HepG2 (cell line): ENCODE results near the gene ATXN7L3. TPM values are rescaled to one million over a fixed set of nuclear protein-coding genes. Genes with fewer than 3 reads are reported as not detected.

ENCODE experiments used
- BRCA1 ChIP-seq: sonication (generic); formaldehyde crosslinking; IDR thresholded peaks from 2 replicates; pipeline ENCODE4 v1.4.0; 2020; ENCODE audit warnings: missing genetic modification reagents
- CENPX ChIP-seq: sonication (generic); formaldehyde crosslinking; IDR thresholded peaks from 2 replicates; pipeline ENCODE4 v1.9.0; 2021; ENCODE audit warnings: mild to moderate bottlenecking, missing genetic modification reagents, moderate library complexity
- EHMT2 ChIP-seq: fragments of 200-600 bp; sonication (generic); IDR thresholded peaks from 2 replicates; pipeline ENCODE4 v1.7.0; 2017; ENCODE audit warnings: antibody characterized with exemption, low read depth, low read length, borderline replicate concordance
- GATAD2A ChIP-seq: IDR thresholded peaks from 2 replicates; pipeline ENCODE4 v1.6.1; 2016
- HNRNPH1 ChIP-seq: fragments of 200-400 bp; formaldehyde crosslinking; optimal IDR thresholded peaks from 2 replicates; pipeline ENCODE3; 2017; ENCODE audit warnings: mild to moderate bottlenecking, low read depth, low read length
- HNRNPUL1 ChIP-seq: fragments of 200-400 bp; formaldehyde crosslinking; IDR thresholded peaks from 2 replicates; pipeline ENCODE4 v1.6.1; 2017; ENCODE audit warnings: low read depth, mild to moderate bottlenecking, low read length, moderate library complexity
- KAT7 ChIP-seq: IDR thresholded peaks from 2 replicates; pipeline ENCODE4 v1.6.1; 2018; ENCODE audit warnings: borderline replicate concordance, missing compliant biosample characterization
- KDM1A ChIP-seq: IDR thresholded peaks from 2 replicates; pipeline ENCODE4 v1.6.1; 2016; ENCODE audit warnings: missing compliant biosample characterization
- NR2F1 ChIP-seq, 2 experiments: fragments of 450-650 bp in 1 of 2; formaldehyde crosslinking in 1 of 2; IDR thresholded peaks; 2 replicates each; pipeline versions ENCODE4 v1.5.0 to v1.6.1; 2016 to 2020; ENCODE audit warnings: mild to moderate bottlenecking in 1 of 2, missing compliant biosample characterization in 1 of 2, missing genetic modification reagents in 1 of 2, moderate library complexity in 1 of 2
- ZFP41 ChIP-seq: sonication (generic); formaldehyde crosslinking; IDR thresholded peaks from 2 replicates; pipeline ENCODE4 v1.4.0; 2020; ENCODE audit warnings: mild to moderate bottlenecking, missing genetic modification reagents, borderline replicate concordance
- ZNF124 ChIP-seq: sonication (generic); formaldehyde crosslinking; IDR thresholded peaks from 2 replicates; pipeline ENCODE4 v1.4.0; 2020; ENCODE audit warnings: missing genetic modification reagents
- ZNF234 ChIP-seq: sonication (generic); formaldehyde crosslinking; conservative IDR thresholded peaks from 2 replicates; pipeline ENCODE4 v1.5.1; 2020; ENCODE audit warnings: mild to moderate bottlenecking, missing genetic modification reagents
- ZNF460 ChIP-seq: sonication (generic); formaldehyde crosslinking; IDR thresholded peaks from 2 replicates; pipeline ENCODE4 v1.5.1; 2020; ENCODE audit warnings: missing genetic modification reagents, mild to moderate bottlenecking, borderline replicate concordance
- polyA plus RNA-seq, 8 experiments: library from polyadenylated mRNA; depleted of rRNA in 3 of 8; stranded (reverse) in 7 of 8; unstranded in 1 of 8; fragments of >200 nt; fragmentation: Illumina TruSeq in 4 of 8; extraction: Trizol in 4 of 8; gene quantifications; 2 replicates each; pipeline versions ENCODE4 v1.2.1 to v1.2.3, GENCODE V29; 2011 to 2016; ENCODE audit warnings: low read depth in 4 of 8, missing spikeins in 1 of 8, mixed read lengths in 1 of 8; ENCODE audit not compliant: insufficient read depth in 1 of 8
- total RNA-seq, 5 experiments: library from RNA; depleted of rRNA; stranded (reverse); fragments of >200 nt; fragmentation: Illumina TruSeq; extraction: Trizol; gene quantifications; 2 replicates each; pipeline ENCODE4 v1.2.3, GENCODE V29; 2016; ENCODE audit warnings: low read depth in 1 of 5
- TF ChIP-seq, protein P1 (sequence below): sonication (generic); formaldehyde crosslinking; IDR thresholded peaks from 2 replicates; pipeline ENCODE4 v1.4.0; 2020; ENCODE audit warnings: missing genetic modification reagents
- TF ChIP-seq, protein P2 (sequence below): sonication (generic); formaldehyde crosslinking; conservative IDR thresholded peaks from 2 replicates; pipeline ENCODE4 v1.4.0; 2020; ENCODE audit warnings: mild to moderate bottlenecking, missing genetic modification reagents, moderate library complexity
- TF ChIP-seq, protein P3 (sequence below): sonication (generic); formaldehyde crosslinking; IDR thresholded peaks from 2 replicates; pipeline ENCODE4 v1.8.1; 2023; ENCODE audit warnings: mild to moderate bottlenecking, missing genetic modification reagents
- TF ChIP-seq, protein P4 (sequence below): IDR thresholded peaks from 2 replicates; pipeline ENCODE4 v1.6.1; 2016
- TF ChIP-seq, protein P5 (sequence below): sonication (generic); formaldehyde crosslinking; IDR thresholded peaks from 2 replicates; pipeline ENCODE4 v1.4.0; 2020; ENCODE audit warnings: missing genetic modification reagents
- TF ChIP-seq, protein P6 (sequence below): sonication (generic); formaldehyde crosslinking; IDR thresholded peaks from 2 replicates; pipeline ENCODE4 v1.4.0; 2020; ENCODE audit warnings: missing genetic modification reagents

Gene ATXN7L3
- total and polyA plus RNA-seq, 2 of the 13 experiments (the other 11 are each of a cell fraction or from before 2014, with no cell fraction given), result 44.5 to 59.1 TPM

DNA sequence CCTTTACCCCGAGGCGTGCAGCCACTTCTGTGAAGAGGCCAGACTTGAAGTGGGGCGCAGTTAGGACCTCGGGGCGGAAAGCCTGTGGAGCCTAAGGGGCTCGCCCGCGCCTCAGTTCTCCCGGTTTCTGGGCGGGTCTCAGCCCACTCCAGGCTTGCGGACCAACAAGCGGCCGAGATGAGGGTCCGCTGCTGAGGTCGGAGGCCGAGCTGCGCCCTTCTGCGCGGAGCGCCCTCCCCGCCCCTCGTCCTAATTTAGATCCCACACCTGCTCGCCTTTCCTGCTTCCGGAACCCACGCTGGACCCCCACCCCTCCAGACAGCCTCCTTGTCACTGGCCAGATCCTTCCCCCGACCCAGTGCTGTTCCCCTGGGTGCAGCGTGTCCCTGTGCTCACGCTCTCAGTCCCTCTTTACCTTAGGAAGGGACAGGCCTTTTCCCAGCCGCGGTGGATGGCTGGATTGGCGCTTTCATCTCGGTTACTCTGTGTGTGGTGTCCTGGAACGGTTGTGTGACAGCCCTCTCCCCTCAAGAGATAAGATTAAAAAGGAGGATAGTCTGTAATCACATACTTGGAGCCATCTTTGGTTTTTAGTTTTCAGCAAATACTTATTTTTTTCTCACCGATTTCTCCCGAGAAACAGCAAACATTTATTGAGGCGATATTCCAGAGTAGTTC is 933 bp upstream of the ATXN7L3 start (continued):
- TF ChIP-seq, protein P1, sequence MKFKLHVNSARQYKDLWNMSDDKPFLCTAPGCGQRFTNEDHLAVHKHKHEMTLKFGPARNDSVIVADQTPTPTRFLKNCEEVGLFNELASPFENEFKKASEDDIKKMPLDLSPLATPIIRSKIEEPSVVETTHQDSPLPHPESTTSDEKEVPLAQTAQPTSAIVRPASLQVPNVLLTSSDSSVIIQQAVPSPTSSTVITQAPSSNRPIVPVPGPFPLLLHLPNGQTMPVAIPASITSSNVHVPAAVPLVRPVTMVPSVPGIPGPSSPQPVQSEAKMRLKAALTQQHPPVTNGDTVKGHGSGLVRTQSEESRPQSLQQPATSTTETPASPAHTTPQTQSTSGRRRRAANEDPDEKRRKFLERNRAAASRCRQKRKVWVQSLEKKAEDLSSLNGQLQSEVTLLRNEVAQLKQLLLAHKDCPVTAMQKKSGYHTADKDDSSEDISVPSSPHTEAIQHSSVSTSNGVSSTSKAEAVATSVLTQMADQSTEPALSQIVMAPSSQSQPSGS, result 0 out of 2 replicates have a peak, but pooled peaks have one; percentile 23
- TF ChIP-seq CENPX (no peak), EHMT2 (no peak), BRCA1 (CRISPR knock-in tag) (no peak), KDM1A (no peak), HNRNPUL1 (no peak), ZFP41 (CRISPR knock-in tag) (no peak), ZNF124 (CRISPR knock-in tag) (no peak; the same call in none of the 2 replicates), KAT7 (0 out of 2 replicates have a peak, but pooled peaks have one; percentile 25), ZNF460 (CRISPR knock-in tag) (no peak), GATAD2A (CRISPR knock-in tag) (no peak; the same call in 1 of the 2 replicates), ZNF234 (CRISPR knock-in tag) (no peak), HNRNPH1 (no peak), NR2F1 (CRISPR knock-in tag; IDR thresholded peaks at IDR 0.05) (0 out of 4 replicates have a peak, but pooled peaks of 1 of the 2 experiments have one; percentile 27)
- TF ChIP-seq, protein P2, sequence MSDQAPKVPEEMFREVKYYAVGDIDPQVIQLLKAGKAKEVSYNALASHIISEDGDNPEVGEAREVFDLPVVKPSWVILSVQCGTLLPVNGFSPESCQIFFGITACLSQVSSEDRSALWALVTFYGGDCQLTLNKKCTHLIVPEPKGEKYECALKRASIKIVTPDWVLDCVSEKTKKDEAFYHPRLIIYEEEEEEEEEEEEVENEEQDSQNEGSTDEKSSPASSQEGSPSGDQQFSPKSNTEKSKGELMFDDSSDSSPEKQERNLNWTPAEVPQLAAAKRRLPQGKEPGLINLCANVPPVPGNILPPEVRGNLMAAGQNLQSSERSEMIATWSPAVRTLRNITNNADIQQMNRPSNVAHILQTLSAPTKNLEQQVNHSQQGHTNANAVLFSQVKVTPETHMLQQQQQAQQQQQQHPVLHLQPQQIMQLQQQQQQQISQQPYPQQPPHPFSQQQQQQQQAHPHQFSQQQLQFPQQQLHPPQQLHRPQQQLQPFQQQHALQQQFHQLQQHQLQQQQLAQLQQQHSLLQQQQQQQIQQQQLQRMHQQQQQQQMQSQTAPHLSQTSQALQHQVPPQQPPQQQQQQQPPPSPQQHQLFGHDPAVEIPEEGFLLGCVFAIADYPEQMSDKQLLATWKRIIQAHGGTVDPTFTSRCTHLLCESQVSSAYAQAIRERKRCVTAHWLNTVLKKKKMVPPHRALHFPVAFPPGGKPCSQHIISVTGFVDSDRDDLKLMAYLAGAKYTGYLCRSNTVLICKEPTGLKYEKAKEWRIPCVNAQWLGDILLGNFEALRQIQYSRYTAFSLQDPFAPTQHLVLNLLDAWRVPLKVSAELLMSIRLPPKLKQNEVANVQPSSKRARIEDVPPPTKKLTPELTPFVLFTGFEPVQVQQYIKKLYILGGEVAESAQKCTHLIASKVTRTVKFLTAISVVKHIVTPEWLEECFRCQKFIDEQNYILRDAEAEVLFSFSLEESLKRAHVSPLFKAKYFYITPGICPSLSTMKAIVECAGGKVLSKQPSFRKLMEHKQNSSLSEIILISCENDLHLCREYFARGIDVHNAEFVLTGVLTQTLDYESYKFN (CRISPR knock-in tag), result 0 out of 2 replicates have a peak, but pooled peaks have one; percentile 5
- TF ChIP-seq, protein P3, sequence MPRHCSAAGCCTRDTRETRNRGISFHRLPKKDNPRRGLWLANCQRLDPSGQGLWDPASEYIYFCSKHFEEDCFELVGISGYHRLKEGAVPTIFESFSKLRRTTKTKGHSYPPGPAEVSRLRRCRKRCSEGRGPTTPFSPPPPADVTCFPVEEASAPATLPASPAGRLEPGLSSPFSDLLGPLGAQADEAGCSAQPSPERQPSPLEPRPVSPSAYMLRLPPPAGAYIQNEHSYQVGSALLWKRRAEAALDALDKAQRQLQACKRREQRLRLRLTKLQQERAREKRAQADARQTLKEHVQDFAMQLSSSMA, result no peak
- TF ChIP-seq, protein P4, sequence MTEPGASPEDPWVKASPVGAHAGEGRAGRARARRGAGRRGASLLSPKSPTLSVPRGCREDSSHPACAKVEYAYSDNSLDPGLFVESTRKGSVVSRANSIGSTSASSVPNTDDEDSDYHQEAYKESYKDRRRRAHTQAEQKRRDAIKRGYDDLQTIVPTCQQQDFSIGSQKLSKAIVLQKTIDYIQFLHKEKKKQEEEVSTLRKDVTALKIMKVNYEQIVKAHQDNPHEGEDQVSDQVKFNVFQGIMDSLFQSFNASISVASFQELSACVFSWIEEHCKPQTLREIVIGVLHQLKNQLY (CRISPR knock-in tag), result no peak
- TF ChIP-seq, protein P5, sequence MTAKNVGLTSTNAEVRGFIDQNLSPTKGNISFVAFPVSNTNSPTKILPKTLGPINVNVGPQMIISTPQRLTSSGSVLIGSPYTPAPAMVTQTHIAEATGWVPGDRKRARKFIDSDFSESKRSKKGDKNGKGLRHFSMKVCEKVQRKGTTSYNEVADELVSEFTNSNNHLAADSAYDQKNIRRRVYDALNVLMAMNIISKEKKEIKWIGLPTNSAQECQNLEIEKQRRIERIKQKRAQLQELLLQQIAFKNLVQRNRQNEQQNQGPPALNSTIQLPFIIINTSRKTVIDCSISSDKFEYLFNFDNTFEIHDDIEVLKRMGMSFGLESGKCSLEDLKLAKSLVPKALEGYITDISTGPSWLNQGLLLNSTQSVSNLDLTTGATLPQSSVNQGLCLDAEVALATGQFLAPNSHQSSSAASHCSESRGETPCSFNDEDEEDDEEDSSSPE, result no peak
- TF ChIP-seq, protein P6, sequence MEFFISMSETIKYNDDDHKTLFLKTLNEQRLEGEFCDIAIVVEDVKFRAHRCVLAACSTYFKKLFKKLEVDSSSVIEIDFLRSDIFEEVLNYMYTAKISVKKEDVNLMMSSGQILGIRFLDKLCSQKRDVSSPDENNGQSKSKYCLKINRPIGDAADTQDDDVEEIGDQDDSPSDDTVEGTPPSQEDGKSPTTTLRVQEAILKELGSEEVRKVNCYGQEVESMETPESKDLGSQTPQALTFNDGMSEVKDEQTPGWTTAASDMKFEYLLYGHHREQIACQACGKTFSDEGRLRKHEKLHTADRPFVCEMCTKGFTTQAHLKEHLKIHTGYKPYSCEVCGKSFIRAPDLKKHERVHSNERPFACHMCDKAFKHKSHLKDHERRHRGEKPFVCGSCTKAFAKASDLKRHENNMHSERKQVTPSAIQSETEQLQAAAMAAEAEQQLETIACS, result peak; percentile 54
